HPDE6-E6E7 (cell line): ENCODE results near the gene MAGEF1.

Experiments
- DNase-seq: peaks from one replicate; pipeline ENCODE4 v3.0.0; 2011; ENCODE audit warnings: missing footprints; ENCODE audit errors: extremely low spot score

MAGEF1 gene

GRCh38 chr3:184690192-184690883, 21.5 kb downstream of the MAGEF1 start:
- no peak for DNase-seq

GRCh38 chr3:184688882-184689271, 23.0 kb downstream of the MAGEF1 start:
- DNase-seq = no peak

GRCh38 chr3:184688251-184688881, 23.5 kb downstream of the MAGEF1 start:
- DNase-seq = no peak

GRCh38 chr3:184687363-184688015, 24.4 kb downstream of the MAGEF1 start:
- no peak for DNase-seq

- no peak for DNase-seq
Measured at GRCh38 chr3:184685646-184686045, 26.2 kb downstream of the MAGEF1 start.

GRCh38 chr3:184685055-184685454, 26.8 kb downstream of the MAGEF1 start:
- no peak for DNase-seq

GRCh38 chr3:184683900-184684560, 27.8 kb downstream of the MAGEF1 start:
- DNase-seq = no peak

- no peak for DNase-seq
Measured at GRCh38 chr3:184683234-184683633, 28.6 kb downstream of the MAGEF1 start.

- DNase-seq = no peak
Measured at GRCh38 chr3:184682671-184683070, 29.2 kb downstream of the MAGEF1 start.

GRCh38 chr3:184680385-184681345, 31.2 kb downstream of the MAGEF1 start:
- DNase-seq = no peak

- no peak for DNase-seq
Measured at GRCh38 chr3:184679056-184679816, 32.6 kb downstream of the MAGEF1 start.

- DNase-seq = no peak
Measured at GRCh38 chr3:184678317-184679055, 33.4 kb downstream of the MAGEF1 start.

- no peak for DNase-seq
Measured at GRCh38 chr3:184677344-184678316, 34.2 kb downstream of the MAGEF1 start.

- no peak for DNase-seq
Measured at GRCh38 chr3:184676927-184677326, 34.9 kb downstream of the MAGEF1 start.

- DNase-seq = no peak
Measured at GRCh38 chr3:184674626-184675025, 37.2 kb downstream of the MAGEF1 start.

- DNase-seq = no peak
Measured at GRCh38 chr3:184672977-184673870, 38.6 kb downstream of the MAGEF1 start.

GRCh38 chr3:184672335-184672734, 39.5 kb downstream of the MAGEF1 start:
- DNase-seq = no peak
